Measurements from ENCODE around the gene GRIN1. TPM values are rescaled to one million over a fixed set of nuclear protein-coding genes. Genes with fewer than 3 reads are reported as not detected.

GRIN1 gene
- total and polyA plus RNA-seq, 2 of the 13 experiments (the other 11 are each of a cell fraction or from before 2014, with no cell fraction given), result 0.13 TPM; not detected in 1

DNA sequence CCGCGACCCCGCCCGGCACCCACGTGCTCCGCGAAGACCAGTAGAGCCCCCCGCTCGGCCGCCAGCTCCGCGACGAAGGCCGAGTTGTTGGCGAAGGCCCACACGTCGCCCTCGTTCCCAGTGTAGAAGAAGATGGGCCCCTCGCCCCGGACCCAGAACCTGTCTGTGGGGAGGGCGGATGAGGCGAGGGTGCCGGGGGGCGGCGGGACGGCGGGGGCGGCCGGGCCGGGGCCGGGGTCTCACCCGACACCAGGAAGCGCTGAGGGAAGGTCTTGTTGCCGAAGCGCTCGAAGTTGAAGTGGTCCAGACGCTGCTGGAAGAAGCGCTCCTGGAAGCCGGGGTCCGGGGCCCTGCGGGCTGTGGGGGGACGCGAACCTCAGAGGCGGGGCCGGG lies 24.7 kb upstream of the GRIN1 start (continued):
- no peak for TF ChIP-seq STAG1 (CRISPR knock-in tag; IDR thresholded peaks at IDR 0.05)
- no peak for TF ChIP-seq ARNT (IDR thresholded peaks at IDR 0.05)
- TF ChIP-seq ZNF569 (CRISPR knock-in tag; IDR thresholded peaks at IDR 0.05; ENCODE audit: borderline replicate concordance), result no peak

- Histone ChIP-seq H3K4me2 (ENCODE audit: low read depth, low read length) (no peak within 1 kb of the TSS), H4K20me1 (ENCODE audit: insufficient read depth, low read length) (no peaks in the 10 kb centered on the region), H3K27me3 (ENCODE audit: control insufficient read depth in 1 of 2, insufficient read depth in 2 of 2, low read length in 2 of 2) (no peaks in the 10 kb centered on the region), H3K79me2 (ENCODE audit: insufficient read depth, low read length) (no peaks in the 10 kb centered on the region), H3K27ac (ENCODE audit: extremely low read length, insufficient read depth, low read length) (no peak within 1 kb of the TSS), H3K9me3 (ENCODE audit: low read length) (no peaks in the 10 kb centered on the region), H2AFZ (ENCODE audit: low read length) (no peak within 1 kb of the TSS), H3K4me1 (ENCODE audit: insufficient read depth, low read length) (peaks cover 64% of the 10 kb centered on the region), H3K4me3 (replicated peaks in 1 of 3; ENCODE audit: insufficient read depth in 1 of 3, low read depth in 2 of 3, low read length in 3 of 3) (no peak within 1 kb of the TSS; a peak in 1 of 6 replicates), H3K36me3 (replicated peaks in 1 of 2; ENCODE audit: control insufficient read depth in 1 of 2, insufficient read depth in 2 of 2, low read length in 2 of 2) (no peaks in the 10 kb centered on the region), H3K9ac (ENCODE audit: insufficient read depth, low read depth, low read length) (no peak within 1 kb of the TSS)
- FAIRE-seq (no peak), DNase-seq (ENCODE audit: low spot score) (no peak), ATAC-seq (no peak)
- POLR2A ChIA-PET, result no interaction called here
- 90% methylated on average over 40 of the region's 70 CpGs for WGBS (ENCODE audit: low lambda C conversion rate)
- in situ Hi-C loops (cut with HindIII; ENCODE audit: extremely low pct_ligation_motif_present, low pct_unique_long_range_greater_than_20kb) (loop anchor here (5.0 kb wide), 1 partner anchor 112 kb away; the partner anchor contains the start of genes CYSRT1 and RNF224), intact Hi-C loops (cut with micrococcal nuclease; ENCODE audit: unreplicated experiment) (loop anchor here (10.0 kb wide), 1 partner anchor 60 kb away; the partner anchor contains the start of genes LRRC26 and TMEM210)
- no TSS peak for BruUV-seq (replicated peaks)
- CTCF ChIA-PET (ENCODE audit: low intra/inter-chr PET ratio, low total read pairs), result no interaction called here
- TF ChIP-seq CENPX (CRISPR knock-in tag; IDR thresholded peaks at IDR 0.05) (no peak), ZNF143 (CRISPR knock-in tag; IDR thresholded peaks at IDR 0.05) (no peak), ZNF160 (CRISPR knock-in tag; IDR thresholded peaks at IDR 0.05) (no peak), MXD1 (CRISPR knock-in tag; IDR thresholded peaks at IDR 0.05) (no peak), EEA1 (CRISPR knock-in tag; IDR thresholded peaks at IDR 0.05; ENCODE audit: borderline replicate concordance) (no peak), YY1 (IDR thresholded peaks at IDR 0.05; ENCODE audit: insufficient read depth, insufficient replicate concordance, low read depth, low read length) (no peak), ZNF263 (CRISPR knock-in tag; IDR thresholded peaks at IDR 0.05) (peak; percentile 69; the same call in 1 of the 2 replicates), XRCC5 (optimal IDR thresholded peaks at IDR 0.05; ENCODE audit: low read length) (no peak), HNRNPL (IDR thresholded peaks at IDR 0.05; ENCODE audit: low read depth, low read length) (0 out of 2 replicates have a peak, but pooled peaks have one; percentile 21)
Observed at GRCh38 chr9:137114613-137115393, 24.2 kb upstream of the GRIN1 start, which contains the start of gene DPP7. Gene DPP7, minus strand, starts transcription at chr9:137114733. Its CDS starts 20 bp downstream, at chr9:137114713.

Data from HepG2 (cell line).